Astrocyte (in vitro differentiated cells and primary cell): ENCODE results near the gene PEPD. TPM values are rescaled to one million over a fixed set of nuclear protein-coding genes. Genes with fewer than 3 reads are reported as not detected.

Experiments used
- DNase-seq: peaks from one replicate; pipeline ENCODE4 v3.0.0-alpha.2; 2010; ENCODE audit warnings: low read depth
- FAIRE-seq: peaks from 2 replicates; lab custom pipeline; 2011; peaks lifted over from hg19 to GRCh38; lab: Jason Lieb, UNC
- H2AFZ ChIP-seq: 2 replicates; pipeline ENCODE4 v1.6.0; 2012; ENCODE audit warnings: low read depth, low read length, inconsistent platforms
- H3K27ac ChIP-seq: 2 replicates; pipeline ENCODE4 v1.5.1; 2011; ENCODE audit warnings: low read depth, low read length, inconsistent platforms
- H3K27me3 ChIP-seq: 2 replicates; pipeline ENCODE4 v1.6.0; 2011; ENCODE audit warnings: low read length, inconsistent platforms; ENCODE audit not compliant: insufficient read depth
- H3K36me3 ChIP-seq: 2 replicates; pipeline ENCODE4 v1.5.1; 2011; ENCODE audit warnings: low read length, inconsistent platforms; ENCODE audit not compliant: insufficient read depth
- H3K4me1 ChIP-seq: 2 replicates; pipeline ENCODE4 v1.5.1; 2011; ENCODE audit warnings: low read length, inconsistent platforms; ENCODE audit not compliant: insufficient read depth
- H3K4me2 ChIP-seq: 2 replicates; pipeline ENCODE4 v1.6.0; 2012; ENCODE audit warnings: low read length, inconsistent platforms
- H3K4me3 ChIP-seq: 2 replicates; pipeline ENCODE4 v1.5.1; 2011; ENCODE audit warnings: low read depth, mild to moderate bottlenecking, low read length, inconsistent platforms; ENCODE audit not compliant: insufficient read depth
- H3K79me2 ChIP-seq: 2 replicates; pipeline ENCODE4 v1.6.0; 2012; ENCODE audit warnings: mild to moderate bottlenecking, low read length, inconsistent platforms; ENCODE audit not compliant: insufficient read depth
- H3K9ac ChIP-seq: 2 replicates; pipeline ENCODE4 v1.6.0; 2012; ENCODE audit warnings: mild to moderate bottlenecking, low read length, inconsistent platforms
- H3K9me3 ChIP-seq: 2 replicates; pipeline ENCODE4 v1.5.1; 2012; ENCODE audit warnings: low read depth, mild to moderate bottlenecking, low read length, inconsistent platforms; ENCODE audit not compliant: insufficient read depth
- H4K20me1 ChIP-seq: 2 replicates; pipeline ENCODE4 v1.6.0; 2012; ENCODE audit warnings: low read length, inconsistent platforms; ENCODE audit not compliant: insufficient read depth
- H3K27ac Mint-ChIP-seq: one replicate; pipeline ENCODE4 v1.8.0; 2021; ENCODE audit warnings: mild to moderate bottlenecking, mixed read lengths; ENCODE audit not compliant: unreplicated experiment
- H3K27me3 Mint-ChIP-seq: one replicate; pipeline ENCODE4 v1.8.0; 2021; ENCODE audit warnings: low read depth, mixed read lengths; ENCODE audit not compliant: unreplicated experiment
- H3K36me3 Mint-ChIP-seq: one replicate; pipeline ENCODE4 v1.8.0; 2021; ENCODE audit warnings: low read depth, mixed read lengths; ENCODE audit not compliant: unreplicated experiment
- H3K4me1 Mint-ChIP-seq: one replicate; pipeline ENCODE4 v1.8.0; 2021; ENCODE audit warnings: low read depth, mixed read lengths; ENCODE audit not compliant: unreplicated experiment
- H3K4me3 Mint-ChIP-seq: one replicate; pipeline ENCODE4 v1.8.0; 2021; ENCODE audit warnings: mild to moderate bottlenecking, moderate library complexity, mixed read lengths; ENCODE audit not compliant: unreplicated experiment
- H3K9me3 Mint-ChIP-seq: one replicate; pipeline ENCODE4 v1.8.0; 2021; ENCODE audit warnings: mild to moderate bottlenecking, mixed read lengths; ENCODE audit not compliant: unreplicated experiment
- CTCF ChIP-seq: IDR thresholded peaks from 2 replicates; pipeline ENCODE4 v1.5.1; 2011; ENCODE audit warnings: low read depth, mild to moderate bottlenecking, inconsistent platforms, low read length, moderate library complexity; ENCODE audit not compliant: insufficient read depth
- EZH2 ChIP-seq: IDR thresholded peaks from 2 replicates; pipeline ENCODE4 v1.6.1; 2012; ENCODE audit warnings: mild to moderate bottlenecking, low read length, inconsistent platforms; ENCODE audit not compliant: insufficient read depth
- total RNA-seq: library from RNA; stranded (reverse); gene quantifications from 2 replicates; pipeline ENCODE4 v1.2.1, GENCODE V29; 2021

Gene PEPD
- total RNA-seq, 1 donor from 2014 or later = 37.9 TPM

GRCh38 chr19:33374236-33374714 lies 147.3 kb downstream of the PEPD start:
- Histone ChIP-seq H3K27ac (peak overlapping the region; percentile 90), H3K79me2 (peaks cover 54% of the 10 kb centered on the region)
- peak overlapping the region; percentile 94 for H3K4me3 Mint-ChIP-seq

GRCh38 chr19:33373453-33374235 lies 147.9 kb downstream of the PEPD start, which contains the start of gene CEBPG:
TSS of gene CEBPG (plus strand) at chr19:33373709. CDS start at chr19:33379240, 5,531 bp downstream.
- H3K27me3 Mint-ChIP-seq = no peaks in the 10 kb centered on the region
- Histone ChIP-seq H2AFZ (peak within 1 kb of the TSS; percentile 86), H4K20me1 (peaks cover 45% of the 10 kb centered on the region), H3K36me3 (no peaks in the 10 kb centered on the region), H3K79me2 (peaks cover 48% of the 10 kb centered on the region), H3K27ac (peak within 1 kb of the TSS; percentile 90), H3K4me2 (peak within 1 kb of the TSS; percentile 93), H3K4me3 (peak within 1 kb of the TSS; percentile 89), H3K9ac (peak within 1 kb of the TSS; percentile 97), H3K9me3 (no peaks in the 10 kb centered on the region), H3K4me1 (peaks cover 20% of the 10 kb centered on the region), H3K27me3 (no peaks in the 10 kb centered on the region)
- H3K4me3 Mint-ChIP-seq = peak within 1 kb of the TSS; percentile 94
- no peaks in the 10 kb centered on the region for H3K36me3 Mint-ChIP-seq
- TF ChIP-seq EZH2 (no peak), CTCF (peak; percentile 3)
- peak within 1 kb of the TSS; percentile 92 for H3K27ac Mint-ChIP-seq
- FAIRE-seq = no peak
- peak; percentile 77 for DNase-seq
- H3K4me1 Mint-ChIP-seq = peaks cover 30% of the 10 kb centered on the region
- no peaks in the 10 kb centered on the region for H3K9me3 Mint-ChIP-seq

More at GRCh38 chr19:33374236-33374714, 147.3 kb downstream of the PEPD start:
- Histone ChIP-seq H4K20me1 (peaks cover 52% of the 10 kb centered on the region), H3K4me1 (peaks cover 20% of the 10 kb centered on the region), H3K9me3 (no peaks in the 10 kb centered on the region), H2AFZ (peak overlapping the region; percentile 6), H3K4me3 (peak overlapping the region; percentile 89), H3K36me3 (no peaks in the 10 kb centered on the region), H3K9ac (peak overlapping the region; percentile 97), H3K4me2 (peak overlapping the region; percentile 93), H3K27me3 (no peaks in the 10 kb centered on the region)
- TF ChIP-seq EZH2 = no peak
- no peak for TF ChIP-seq CTCF
- FAIRE-seq (no peak), DNase-seq (peak; percentile 9)
- Mint-ChIP-seq H3K36me3 (peaks cover 4% of the 10 kb centered on the region), H3K9me3 (no peaks in the 10 kb centered on the region), H3K27ac (peak overlapping the region; percentile 92), H3K27me3 (no peaks in the 10 kb centered on the region), H3K4me1 (peaks cover 30% of the 10 kb centered on the region)
